Thyroid gland (tissue), 4 donors: ENCODE results near the gene TAOK1. TPM values are rescaled to one million over a fixed set of nuclear protein-coding genes. Genes with fewer than 3 reads are reported as not detected.
"Not testable (repeated sequence)": the region's sequence is repeated elsewhere in the genome, so short reads cannot be mapped to it uniquely, and the experiment has no call there.

Experiments used
- DNase-seq, 2 donors: peaks; one replicate each; pipeline ENCODE4 v3.0.0-alpha.2; 2019
- H3K27ac ChIP-seq, 3 donors: fragments of 200-600 bp; sonication (generic); 1 replicate in 2 of 3; 2 replicates in 1 of 3; pipeline ENCODE4 v1.5.1; 2016 to 2019; ENCODE audit warnings: mild to moderate bottlenecking in 1 of 3, moderate library complexity in 1 of 3
- H3K27me3 ChIP-seq: fragments of 200-600 bp; sonication (generic); one replicate; pipeline ENCODE4 v1.5.1; 2019
- H3K36me3 ChIP-seq, 2 donors: fragments of 200-600 bp; sonication (generic); one replicate each; pipeline ENCODE4 v1.5.1; 2016 to 2019
- H3K4me1 ChIP-seq, 2 donors: fragments of 200-600 bp; sonication (generic); one replicate each; pipeline ENCODE4 v1.5.1; 2017 to 2019
- H3K4me3 ChIP-seq, 3 donors: fragments of 200-600 bp; sonication (generic); replicated peaks in 1 of 3; 1 replicate in 2 of 3; 2 replicates in 1 of 3; pipeline ENCODE4 v1.5.1; 2016; ENCODE audit warnings: mild to moderate bottlenecking in 1 of 3
- H3K9me3 ChIP-seq: fragments of 200-600 bp; sonication (generic); one replicate; pipeline ENCODE4 v1.5.1; 2017
- CTCF ChIP-seq, 6 experiments: fragments of 200-600 bp in 3 of 6; fragments of 450-650 bp in 3 of 6; sonication (generic) in 3 of 6; IDR thresholded peaks; one replicate each; pipeline ENCODE4 v1.5.1; 2016 to 2019; ENCODE audit warnings: antibody characterized with exemption in 6 of 6, mild to moderate bottlenecking in 2 of 6, inconsistent platforms in 1 of 6, moderate library complexity in 1 of 6
- POLR2A ChIP-seq, 2 donors: fragments of 450-650 bp; IDR thresholded peaks; one replicate each; pipeline ENCODE4 v1.6.1; 2017; ENCODE audit warnings: antibody characterized with exemption in 2 of 2, mild to moderate bottlenecking in 2 of 2, moderate library complexity in 1 of 2
- WGBS, 2 donors: methylation state at CpG; one replicate each; pipeline ENCODE4 v1.1.5; 2017; 5-methylcytosine and 5-hydroxymethylcytosine counted together
- intact Hi-C: fragments of 100-400 bp; cut with DNase I; formaldehyde crosslinking; loops from one replicate; pipeline ENCODE4 v1.15.1; 2023
- total RNA-seq, 4 donors: library from RNA; depleted of rRNA; stranded (reverse); fragments of >200 nt; gene quantifications; one replicate each; pipeline ENCODE4 v1.2.3, GENCODE V29; 2016

Gene TAOK1
- total RNA-seq, 4 donors from 2014 or later = 62.9 to 87.5 (median 68.8) TPM

- H3K36me3 ChIP-seq = no peaks in the 10 kb centered on the region
- H3K4me3 ChIP-seq = no peak overlapping the region
- WGBS, 2 donors = 97 to 98% methylated on average over 3 of the region's 3 CpGs
- H3K27me3 ChIP-seq = no peaks in the 10 kb centered on the region
- H3K4me1 ChIP-seq = no peaks in the 10 kb centered on the region
- H3K27ac ChIP-seq = no peak overlapping the region
- TF ChIP-seq POLR2A (IDR thresholded peaks at IDR 0.05) = no peak
- no peak for TF ChIP-seq CTCF (IDR thresholded peaks at IDR 0.05)
- DNase-seq = no peak
- H3K9me3 ChIP-seq = no peaks in the 10 kb centered on the region
- intact Hi-C loops = no loop called here
Measured at GRCh38 chr17:29469276-29469675, 79.1 kb downstream of the TAOK1 start.

GRCh38 chr17:29473437-29473836, 83.3 kb downstream of the TAOK1 start:
- H3K4me3 ChIP-seq, H3K4me1 ChIP-seq, H3K9me3 ChIP-seq, intact Hi-C loops, H3K27me3 ChIP-seq, H3K36me3 ChIP-seq, DNase-seq, H3K27ac ChIP-seq: not testable (repeated sequence)
- 86 to 95% methylated on average over 4 of the region's 4 CpGs for WGBS, 2 donors

- DNase-seq = no peak
- Histone ChIP-seq H3K27me3 (no peaks in the 10 kb centered on the region), H3K36me3 (no peaks in the 10 kb centered on the region), H3K27ac (no peak overlapping the region), H3K4me3 (no peak overlapping the region), H3K4me1 (no peaks in the 10 kb centered on the region), H3K9me3 (no peaks in the 10 kb centered on the region)
- 94 to 96% methylated on average over 1 of the region's 1 CpG for WGBS, 2 donors
- TF ChIP-seq CTCF (IDR thresholded peaks at IDR 0.05) (no peak), POLR2A (IDR thresholded peaks at IDR 0.05) (no peak)
- intact Hi-C loops = no loop called here
Measured at GRCh38 chr17:29474297-29474696, 84.1 kb downstream of the TAOK1 start.

GRCh38 chr17:29475891-29476290, 85.7 kb downstream of the TAOK1 start:
- 96 to 98% methylated on average over 2 of the region's 2 CpGs for WGBS, 2 donors
- Histone ChIP-seq H3K4me1 (no peaks in the 10 kb centered on the region), H3K27me3 (no peaks in the 10 kb centered on the region), H3K9me3 (no peaks in the 10 kb centered on the region), H3K27ac (no peak overlapping the region), H3K36me3 (no peaks in the 10 kb centered on the region), H3K4me3 (no peak overlapping the region)
- intact Hi-C loops = no loop called here
- DNase-seq = no peak
- TF ChIP-seq POLR2A (IDR thresholded peaks at IDR 0.05) (no peak), CTCF (IDR thresholded peaks at IDR 0.05) (no peak)

GRCh38 chr17:29480249-29480928, 90.2 kb downstream of the TAOK1 start:
- not testable (repeated sequence) for H3K36me3 ChIP-seq

GRCh38 chr17:29483503-29483902, 93.3 kb downstream of the TAOK1 start:
- H3K27me3 ChIP-seq = no peaks in the 10 kb centered on the region
- WGBS, 2 donors = 72 to 75% methylated on average over 1 of the region's 1 CpG
- TF ChIP-seq CTCF (IDR thresholded peaks at IDR 0.05) (no peak), POLR2A (IDR thresholded peaks at IDR 0.05) (no peak)

More at GRCh38 chr17:29480249-29480928, 90.2 kb downstream of the TAOK1 start:
- H3K4me3 ChIP-seq, H3K27ac ChIP-seq, intact Hi-C loops, DNase-seq, H3K27me3 ChIP-seq, H3K4me1 ChIP-seq, H3K9me3 ChIP-seq: not testable (repeated sequence)
- WGBS, 2 donors = 92 to 94% methylated on average over 7 of the region's 7 CpGs

More at GRCh38 chr17:29483503-29483902, 93.3 kb downstream of the TAOK1 start:
- H3K4me1 ChIP-seq = peaks cover 4 to 5% of the 10 kb centered on the region in 2 donors
- DNase-seq = no peak
- intact Hi-C loops = no loop called here
- H3K9me3 ChIP-seq = no peaks in the 10 kb centered on the region
- H3K4me3 ChIP-seq = no peak overlapping the region
- no peak overlapping the region for H3K27ac ChIP-seq
- H3K36me3 ChIP-seq = no peaks in the 10 kb centered on the region
